Stimulated activated CD4-positive, alpha-beta T cell treated with anti-CD3 and anti-CD28 coated beads, Interleukin-2, amount 100 ng/mL, for 48 hours (primary cell): ENCODE data around the gene GC.
"Not testable (repeated sequence)": the region's sequence is repeated elsewhere in the genome, so short reads cannot be mapped to it uniquely, and the experiment has no call there.

Experiments used
- DNase-seq, 2 donors: peaks; one replicate each; pipeline ENCODE4 v3.0.0-alpha.2; 2020

Gene GC

GRCh38 chr4:71783972-71784371, at the start of gene GC:
Gene GC (minus strand): TSS chr4:71784079. CDS start chr4:71784018, 61 bp downstream.
- no peak for DNase-seq

- no peak for DNase-seq
Observed at GRCh38 chr4:71833232-71833900, 49.5 kb upstream of the GC start.

DNA sequence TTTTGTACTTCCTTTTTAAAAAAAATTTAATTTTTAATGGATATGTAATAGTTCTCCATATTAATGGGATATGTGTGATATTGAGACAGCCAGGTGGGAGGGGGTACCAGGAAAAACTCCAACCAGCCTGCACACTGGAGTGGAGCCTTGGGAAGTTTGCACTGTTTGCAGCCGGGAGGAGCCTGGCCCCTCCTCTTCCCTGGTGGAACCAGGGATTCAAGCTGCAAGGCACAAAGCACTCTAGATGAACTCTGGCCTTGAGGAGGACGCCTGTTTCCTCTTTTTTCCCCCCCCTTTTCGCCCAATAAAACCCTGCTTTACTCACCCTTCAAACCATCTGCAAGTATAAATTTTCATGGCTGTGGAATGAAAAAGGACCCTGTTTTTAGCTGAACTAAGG, 48.2 kb upstream of the GC start:
- DNase-seq = no peak

DNA sequence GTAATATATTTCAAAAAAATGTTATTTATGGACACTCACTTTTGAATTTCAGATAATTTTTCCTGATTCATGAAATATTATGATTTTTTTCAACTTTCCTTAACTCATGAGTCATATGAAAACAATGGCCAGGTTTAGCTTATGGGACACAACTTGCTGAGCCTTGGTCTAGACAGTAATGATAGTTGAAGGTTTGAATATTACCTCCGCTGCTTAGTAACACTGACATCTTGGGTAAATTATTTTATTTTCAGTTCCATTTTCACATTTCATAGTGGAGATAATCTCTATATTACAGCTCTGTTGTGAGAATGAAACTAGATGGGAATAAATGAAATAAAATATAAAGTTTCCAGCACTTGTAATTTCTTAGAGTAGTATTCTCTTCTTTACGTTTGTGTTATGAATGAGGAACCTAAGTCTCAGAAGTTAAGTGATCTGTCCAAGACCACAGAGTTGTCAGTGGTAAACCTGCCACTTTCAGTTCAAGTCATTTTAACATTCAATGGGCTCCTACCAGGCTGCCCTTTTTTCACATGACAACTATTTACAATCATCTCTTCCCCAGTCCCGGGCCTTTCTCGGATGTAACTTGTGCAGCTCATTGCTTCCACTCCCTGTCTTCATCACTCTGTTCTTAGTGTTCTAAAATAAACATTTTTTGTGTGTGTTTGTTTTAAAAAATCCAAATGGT, 46.8 kb upstream of the GC start:
- no peak for DNase-seq

DNA sequence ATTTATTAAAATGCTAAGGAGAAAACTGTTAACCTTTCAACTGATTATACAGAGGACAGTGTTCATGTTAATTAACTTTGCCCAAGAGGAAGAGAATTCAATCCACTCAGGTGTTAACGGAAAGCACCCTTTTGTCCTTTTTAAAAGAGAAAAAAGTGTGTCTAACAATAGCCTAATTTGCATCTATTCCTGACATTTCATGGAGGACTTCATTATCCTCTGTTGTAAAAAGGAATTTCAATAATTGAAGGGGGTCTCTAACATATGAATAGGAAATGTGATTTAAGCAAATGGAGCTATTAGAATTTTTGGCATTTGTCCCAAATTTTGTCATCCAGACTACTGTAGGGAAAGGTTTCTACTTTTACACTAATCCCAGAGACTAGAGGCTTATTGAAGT, 44.6 kb upstream of the GC start:
- no peak for DNase-seq

DNA sequence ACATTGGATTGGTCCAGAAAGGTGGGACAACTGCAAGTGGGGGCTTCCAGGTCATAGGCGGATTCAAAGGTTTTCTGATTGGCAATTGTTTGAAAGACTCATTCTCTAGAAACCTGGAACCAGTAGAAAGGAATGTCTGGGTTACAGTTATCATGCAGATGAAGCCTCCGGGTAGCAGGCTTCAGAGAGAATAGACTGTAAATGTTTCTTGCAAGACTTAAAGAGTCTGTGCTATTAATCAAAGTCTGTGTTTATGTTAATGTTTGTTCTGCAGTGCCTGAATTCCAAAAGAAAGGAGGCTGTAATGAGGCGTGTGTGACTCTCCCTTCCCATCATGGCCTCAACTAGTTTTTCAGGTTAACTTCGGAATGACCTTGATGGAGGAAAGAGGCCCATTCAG, 43.9 kb upstream of the GC start:
- no peak for DNase-seq

DNA sequence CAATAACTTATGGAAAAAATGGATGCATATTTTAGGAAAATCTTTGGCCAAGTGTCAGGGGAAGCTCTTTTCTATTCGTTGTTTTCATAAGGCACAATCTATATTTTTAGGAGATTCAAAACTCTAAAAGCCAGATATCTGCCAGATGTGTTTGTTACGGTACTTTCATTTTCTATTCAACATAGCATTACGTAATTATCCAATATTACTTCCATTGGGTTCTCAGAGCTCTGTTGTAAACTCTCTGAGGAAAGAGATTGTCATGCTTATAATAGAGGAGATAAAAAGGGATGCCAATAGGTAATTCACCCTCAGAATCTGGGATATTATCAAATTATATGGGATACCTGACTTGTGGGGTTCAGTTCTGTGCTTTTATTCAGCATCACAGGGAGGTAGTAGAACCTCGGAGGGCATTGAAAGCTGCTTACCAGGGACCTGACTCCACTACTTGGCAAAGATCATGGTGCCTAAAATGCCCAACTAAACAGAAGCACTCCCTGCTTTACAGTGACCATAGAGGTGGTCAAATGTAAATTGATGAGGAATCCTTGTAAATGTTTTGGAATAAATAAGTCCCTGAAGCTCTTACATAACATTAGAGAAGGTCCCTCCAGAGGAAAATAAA, 32.9 kb upstream of the GC start:
- no peak for DNase-seq

- no peak for DNase-seq
Observed at GRCh38 chr4:71814433-71814832, 30.6 kb upstream of the GC start.

DNA sequence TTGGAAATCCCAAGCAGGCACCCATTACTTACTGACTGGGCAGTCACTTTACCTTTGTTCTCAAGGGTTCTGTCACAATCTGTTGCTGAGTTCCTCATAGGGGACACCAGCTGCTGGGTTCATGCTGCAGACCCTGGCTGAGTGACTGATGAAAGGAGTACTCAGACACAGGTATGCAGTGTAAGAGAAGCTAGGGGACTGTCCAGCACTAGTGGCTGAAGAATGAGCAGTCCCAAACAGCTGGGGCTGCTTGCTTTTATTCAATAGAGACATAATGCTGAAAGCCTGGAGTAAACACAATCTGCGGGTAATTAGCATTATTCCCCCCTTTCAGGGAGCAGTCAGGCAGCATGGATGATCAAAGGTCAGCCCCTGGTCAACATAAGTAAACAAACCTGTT, 25.9 kb upstream of the GC start:
- not testable (repeated sequence) for DNase-seq

DNA sequence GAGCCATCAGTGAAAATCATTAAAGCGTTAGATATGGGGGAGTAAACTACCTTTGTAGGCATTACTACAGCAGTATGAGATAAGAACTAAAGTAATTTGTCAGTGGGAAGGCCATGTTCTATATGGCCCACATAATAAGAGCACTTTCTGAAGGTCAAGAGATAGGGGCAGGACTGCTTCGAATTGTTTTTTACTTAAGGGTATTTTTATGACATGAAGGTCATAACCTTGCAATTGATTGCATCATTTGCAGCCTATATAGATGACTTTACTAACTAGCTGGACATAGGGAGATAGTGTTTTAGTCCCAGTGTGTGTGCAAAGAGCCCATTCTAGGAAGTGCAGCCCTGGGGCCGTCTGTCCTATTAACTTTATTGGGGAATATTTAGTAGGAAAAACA, 23.6 kb upstream of the GC start:
- no peak for DNase-seq

DNA sequence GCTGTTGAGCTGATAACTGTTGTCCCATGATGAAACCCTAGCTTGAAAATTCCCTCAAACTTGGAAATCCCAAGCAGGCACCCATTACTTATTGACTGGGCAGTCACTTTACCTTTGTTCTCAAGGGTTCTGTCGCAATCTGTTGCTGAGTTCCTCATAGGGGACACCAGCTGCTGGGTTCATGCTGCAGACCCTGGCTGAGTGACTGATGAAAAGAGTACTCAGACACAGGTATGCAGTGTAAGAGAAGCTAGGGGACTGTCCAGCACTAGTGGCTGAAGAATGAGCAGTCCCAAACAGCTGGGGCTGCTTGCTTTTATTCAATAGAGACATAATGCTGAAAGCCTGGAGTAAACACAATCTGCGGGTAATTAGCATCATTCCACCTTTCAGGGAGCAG, 21.4 kb upstream of the GC start:
- DNase-seq = not testable (repeated sequence)

GRCh38 chr4:71804017-71804697, 20.3 kb upstream of the GC start:
- not testable (repeated sequence) for DNase-seq

DNA sequence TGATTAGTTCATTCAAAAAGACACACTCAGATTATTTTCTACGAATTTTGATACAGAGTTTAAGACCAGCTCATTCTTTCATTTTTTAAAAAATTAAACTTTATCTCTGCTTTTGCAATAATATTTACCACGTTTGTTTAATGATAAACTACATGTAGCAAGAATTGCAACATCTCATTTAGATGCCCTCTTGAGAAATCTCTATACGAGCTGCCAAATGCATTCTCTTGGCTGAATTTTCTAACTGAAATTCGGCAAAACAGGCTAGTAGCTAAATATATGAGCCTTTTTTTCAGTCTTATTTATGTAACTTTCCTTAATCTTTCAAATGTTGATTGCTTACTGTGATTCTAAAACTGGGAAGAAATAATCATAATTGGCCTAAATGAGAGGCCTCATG, 2.1 kb upstream of the GC start:
- DNase-seq = no peak

DNA sequence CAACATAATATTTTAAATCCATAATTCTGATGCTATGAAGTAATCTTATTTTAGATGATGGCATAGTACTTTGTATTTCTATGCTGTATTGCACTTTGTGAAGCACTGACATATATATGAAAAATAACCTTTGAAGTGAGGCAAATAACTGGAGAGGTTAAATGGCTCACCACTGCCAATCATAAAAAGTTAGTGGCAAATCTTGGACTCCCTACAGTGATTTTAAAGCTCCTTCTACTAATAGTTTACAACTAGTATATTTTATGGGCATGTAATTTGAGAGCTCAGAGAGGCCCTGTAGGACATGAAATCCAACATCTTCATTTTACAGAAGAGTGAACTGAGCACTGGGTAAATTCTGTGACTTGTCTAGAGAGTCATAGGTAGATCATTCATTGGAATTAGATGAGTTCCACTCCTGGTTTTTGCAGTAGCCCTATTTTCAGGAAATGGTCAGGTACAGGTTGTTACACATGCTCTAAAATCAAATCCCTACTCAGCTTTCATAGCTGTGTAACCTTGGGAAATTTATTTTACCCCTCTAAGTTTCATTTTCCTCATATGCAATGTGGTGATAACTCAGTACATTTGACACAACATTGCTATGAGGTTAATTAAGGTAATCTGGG, 804 bp upstream of the GC start:
- DNase-seq = no peak

DNA sequence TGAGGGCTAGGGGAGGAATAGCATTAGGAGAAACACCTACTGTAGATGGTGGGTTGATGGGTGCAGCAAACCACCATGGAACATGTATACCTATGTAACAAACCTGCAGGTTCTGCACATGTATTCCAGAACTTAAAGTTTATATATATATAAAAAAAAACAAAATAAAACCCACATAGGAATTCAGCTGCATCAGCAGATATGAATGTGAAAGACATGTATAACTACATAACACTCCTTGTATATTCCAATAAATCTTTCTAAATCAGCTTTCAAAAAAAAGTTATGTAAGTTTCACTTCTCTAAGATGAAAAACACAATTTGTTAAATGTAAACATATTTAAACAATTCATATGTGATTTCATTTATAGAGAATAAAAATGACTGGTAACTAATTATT, 6.0 kb downstream of the GC start:
- no peak for DNase-seq

DNA sequence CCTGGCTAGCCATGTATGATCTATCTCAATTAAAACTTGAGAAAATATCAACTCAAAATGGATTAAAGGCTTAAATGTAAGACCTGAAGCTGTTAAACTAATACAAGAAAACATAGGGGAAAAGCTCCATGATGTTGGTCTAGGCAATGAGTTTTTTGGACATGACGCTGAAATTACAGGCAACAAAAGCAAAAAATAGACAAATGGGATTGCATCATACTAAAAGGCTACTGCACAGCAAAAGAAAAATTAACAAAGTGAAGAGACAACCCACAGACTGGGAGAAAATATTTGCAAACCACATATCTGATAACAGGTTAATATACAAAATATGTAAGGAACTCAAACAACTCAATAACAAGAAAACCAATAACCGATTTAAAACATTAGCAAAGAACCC, 8.4 kb downstream of the GC start:
- DNase-seq = no peak

DNA sequence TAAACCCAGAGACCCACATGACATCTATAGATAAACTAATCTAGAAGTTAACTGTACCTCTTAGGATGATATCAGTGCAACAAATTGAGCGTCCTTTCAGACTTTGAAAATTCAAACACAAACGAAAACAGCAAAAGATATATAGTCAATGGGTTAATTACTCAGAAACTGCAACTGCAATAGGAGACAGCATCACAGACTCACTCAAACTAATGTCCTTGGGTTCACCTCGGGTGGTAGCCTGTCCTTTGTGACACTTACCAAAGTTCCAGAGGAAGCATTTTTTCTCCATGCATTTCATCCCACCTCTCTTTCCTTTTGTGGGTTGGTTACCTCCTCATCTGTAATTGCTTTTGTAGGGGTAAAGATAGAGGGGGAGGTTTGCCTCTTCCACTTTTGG, 9.7 kb downstream of the GC start:
- no peak for DNase-seq

DNA sequence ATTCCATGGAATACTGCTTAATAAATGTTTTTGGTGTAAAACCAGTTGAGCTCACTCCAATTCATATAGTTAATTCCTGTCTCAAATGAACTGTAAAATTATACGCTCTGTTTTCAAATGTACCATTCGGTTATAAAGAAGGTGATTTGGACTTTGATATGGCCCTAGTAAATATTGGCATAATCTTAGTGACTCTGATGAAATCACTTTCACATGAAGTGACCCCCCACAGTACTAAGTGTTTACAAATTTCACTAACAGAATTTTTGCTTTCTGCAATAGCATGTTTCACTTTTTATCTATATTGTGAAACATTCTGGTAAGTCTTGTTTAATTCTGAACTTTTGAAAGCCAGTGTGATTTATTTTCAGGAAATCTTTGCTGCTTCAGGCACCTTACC, 10.9 kb downstream of the GC start:
- no peak for DNase-seq

DNA sequence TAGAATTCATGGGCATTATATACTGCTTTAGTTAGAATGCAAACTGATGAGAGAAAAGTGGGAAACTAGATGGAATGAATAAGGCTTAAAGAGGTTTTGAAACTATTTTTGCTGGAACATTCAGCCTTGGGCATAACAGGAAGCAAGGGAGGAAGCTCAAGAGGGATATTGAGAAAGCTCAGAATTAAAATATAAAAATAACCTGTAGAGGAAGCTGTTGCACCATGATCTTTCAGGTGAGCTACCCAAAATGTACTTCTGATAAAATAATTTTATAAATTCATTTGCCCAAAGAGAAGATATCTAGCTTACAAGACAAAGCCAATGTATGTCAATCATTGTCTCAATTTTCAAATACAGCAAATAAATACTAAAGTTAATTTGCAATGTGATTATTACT, 11.3 kb downstream of the GC start:
- DNase-seq = no peak

- DNase-seq = no peak
Observed at GRCh38 chr4:71771613-71772012, 12.3 kb downstream of the GC start.

GRCh38 chr4:71769434-71769833, 14.4 kb downstream of the GC start:
- DNase-seq = no peak

DNA sequence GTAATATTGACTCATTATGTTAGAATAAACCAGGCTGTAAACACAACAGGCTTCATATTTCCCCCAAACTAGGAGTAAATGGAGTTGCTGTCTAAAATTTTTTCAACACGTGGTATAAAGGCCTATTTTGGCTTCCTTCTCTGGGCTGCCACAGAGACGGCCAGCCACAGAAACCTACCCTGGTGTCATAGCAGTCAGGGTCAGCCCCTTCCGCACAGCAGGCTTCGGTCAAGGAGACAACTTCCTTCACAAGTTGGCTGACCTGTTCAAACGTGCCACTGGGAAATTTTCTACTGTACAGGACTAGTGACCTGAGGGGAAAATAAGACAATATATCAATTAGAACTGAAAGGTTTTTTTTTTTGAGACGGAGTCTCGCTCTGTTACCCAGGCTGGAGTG, 15.8 kb downstream of the GC start:
- no peak for DNase-seq

DNA sequence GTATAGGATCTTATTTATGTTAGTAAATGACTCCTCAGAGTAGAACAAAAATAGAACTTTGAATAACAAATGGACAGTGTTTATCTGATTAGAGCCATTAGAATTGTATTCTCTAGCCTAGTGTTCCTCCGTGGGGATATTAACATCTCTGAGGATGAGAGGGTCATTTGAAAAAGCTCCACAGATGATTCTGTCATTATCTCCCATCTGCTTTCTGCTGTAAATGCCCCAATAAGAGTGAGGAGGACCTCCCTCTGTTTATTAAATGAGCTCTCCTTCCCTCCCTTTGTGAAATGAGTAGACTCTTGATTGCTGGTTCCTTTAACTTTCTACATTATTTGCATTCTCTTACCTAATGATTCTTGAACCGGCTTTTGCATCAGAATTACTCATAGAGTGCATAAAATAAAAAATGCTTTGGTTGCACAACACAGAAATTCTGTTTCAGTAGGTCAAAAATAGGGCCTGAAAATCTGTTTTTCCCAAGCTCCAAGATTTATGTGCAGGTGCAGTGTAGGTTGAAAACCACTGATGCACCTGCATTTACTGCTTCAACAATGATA, 18.0 kb downstream of the GC start:
- no peak for DNase-seq
